Measurements from ENCODE around the gene SOS1.

DNA sequence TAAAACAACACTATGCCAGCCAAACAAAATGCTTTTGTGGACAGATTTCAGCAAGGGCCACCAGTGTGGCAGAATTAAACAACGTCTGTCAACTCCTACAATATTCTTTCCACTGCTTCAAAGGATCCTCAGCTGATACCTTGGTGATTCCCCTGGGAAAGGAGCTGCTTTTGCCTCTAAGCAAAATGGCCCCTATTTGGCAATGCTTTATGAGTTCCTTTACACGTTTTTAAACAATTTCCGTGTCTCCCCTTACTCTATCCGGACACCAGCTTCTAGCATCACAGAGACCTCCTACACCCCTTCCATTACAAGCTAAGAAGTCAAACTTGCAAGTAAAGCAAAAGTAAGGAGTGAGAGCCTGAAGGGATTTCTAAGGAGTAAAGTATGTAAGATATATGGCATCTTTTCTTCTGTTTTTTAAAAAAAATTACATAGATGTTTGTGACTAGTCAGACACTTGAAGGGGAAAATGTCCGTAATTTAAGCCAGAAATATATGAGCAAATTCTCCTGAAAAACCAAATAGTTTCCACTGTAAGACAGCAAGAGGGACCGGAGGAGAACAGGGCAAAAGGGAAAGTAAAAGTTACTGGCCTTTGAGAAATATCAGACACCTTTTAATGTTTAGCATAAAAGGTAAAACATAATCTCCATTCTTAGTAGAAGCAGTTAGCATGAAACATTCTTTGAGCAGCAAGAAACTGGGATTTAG lies 1.9 kb downstream of the SOS1 start:
- TF ChIP-seq POLR2A (IDR thresholded peaks at IDR 0.05): no peak
- TF ChIP-seq, protein P1, sequence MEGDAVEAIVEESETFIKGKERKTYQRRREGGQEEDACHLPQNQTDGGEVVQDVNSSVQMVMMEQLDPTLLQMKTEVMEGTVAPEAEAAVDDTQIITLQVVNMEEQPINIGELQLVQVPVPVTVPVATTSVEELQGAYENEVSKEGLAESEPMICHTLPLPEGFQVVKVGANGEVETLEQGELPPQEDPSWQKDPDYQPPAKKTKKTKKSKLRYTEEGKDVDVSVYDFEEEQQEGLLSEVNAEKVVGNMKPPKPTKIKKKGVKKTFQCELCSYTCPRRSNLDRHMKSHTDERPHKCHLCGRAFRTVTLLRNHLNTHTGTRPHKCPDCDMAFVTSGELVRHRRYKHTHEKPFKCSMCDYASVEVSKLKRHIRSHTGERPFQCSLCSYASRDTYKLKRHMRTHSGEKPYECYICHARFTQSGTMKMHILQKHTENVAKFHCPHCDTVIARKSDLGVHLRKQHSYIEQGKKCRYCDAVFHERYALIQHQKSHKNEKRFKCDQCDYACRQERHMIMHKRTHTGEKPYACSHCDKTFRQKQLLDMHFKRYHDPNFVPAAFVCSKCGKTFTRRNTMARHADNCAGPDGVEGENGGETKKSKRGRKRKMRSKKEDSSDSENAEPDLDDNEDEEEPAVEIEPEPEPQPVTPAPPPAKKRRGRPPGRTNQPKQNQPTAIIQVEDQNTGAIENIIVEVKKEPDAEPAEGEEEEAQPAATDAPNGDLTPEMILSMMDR (IDR thresholded peaks at IDR 0.05 in 4 of 5, conservative IDR thresholded peaks at IDR 0.05 in 1 of 5): no peak

Measured in gastrocnemius medialis (tissue), 4 donors.